Urinary bladder (tissue), 4 donors: ENCODE data around the gene RASL11B. TPM values are rescaled to one million over a fixed set of nuclear protein-coding genes. Genes with fewer than 3 reads are reported as not detected.

Experiments
- DNase-seq: peaks from one replicate; pipeline ENCODE4 v3.0.0-alpha.2; 2015; ENCODE audit errors: extremely low spot score
- H3K27ac ChIP-seq: one replicate; pipeline ENCODE4 v1.5.1; 2013; ENCODE audit warnings: low read depth, mild to moderate bottlenecking, moderate library complexity
- H3K36me3 ChIP-seq: one replicate; pipeline ENCODE4 v1.6.1; 2013; ENCODE audit warnings: mild to moderate bottlenecking, moderate library complexity; ENCODE audit not compliant: insufficient read depth
- H3K4me1 ChIP-seq: one replicate; pipeline ENCODE4 v1.6.1; 2013; ENCODE audit warnings: mild to moderate bottlenecking, moderate library complexity; ENCODE audit not compliant: insufficient read depth
- H3K4me3 ChIP-seq: one replicate; pipeline ENCODE4 v1.5.1; 2013; ENCODE audit warnings: low read depth, low read length
- WGBS: extraction: QIAGEN DNeasy Blood & Tissue Kit; methylation state at CpG from one replicate; pipeline ENCODE4 v1.1.7; 2013; 5-methylcytosine and 5-hydroxymethylcytosine counted together
- polyA plus RNA-seq: library from polyadenylated mRNA; stranded (reverse); fragments of 200-250 nt; gene quantifications from one replicate; pipeline ENCODE4 v1.2.3, GENCODE V29; 2013
- total RNA-seq: library from RNA; depleted of rRNA; stranded (reverse); fragments of >200 nt; gene quantifications from one replicate; pipeline ENCODE4 v1.2.3, GENCODE V29; 2014
- donor health status: healthy with polysubstance abuse.
- donor health status: healthy.

RASL11B gene
- total and polyA plus RNA-seq, 2 donors, result 3.9 to 8.7 TPM

DNA sequence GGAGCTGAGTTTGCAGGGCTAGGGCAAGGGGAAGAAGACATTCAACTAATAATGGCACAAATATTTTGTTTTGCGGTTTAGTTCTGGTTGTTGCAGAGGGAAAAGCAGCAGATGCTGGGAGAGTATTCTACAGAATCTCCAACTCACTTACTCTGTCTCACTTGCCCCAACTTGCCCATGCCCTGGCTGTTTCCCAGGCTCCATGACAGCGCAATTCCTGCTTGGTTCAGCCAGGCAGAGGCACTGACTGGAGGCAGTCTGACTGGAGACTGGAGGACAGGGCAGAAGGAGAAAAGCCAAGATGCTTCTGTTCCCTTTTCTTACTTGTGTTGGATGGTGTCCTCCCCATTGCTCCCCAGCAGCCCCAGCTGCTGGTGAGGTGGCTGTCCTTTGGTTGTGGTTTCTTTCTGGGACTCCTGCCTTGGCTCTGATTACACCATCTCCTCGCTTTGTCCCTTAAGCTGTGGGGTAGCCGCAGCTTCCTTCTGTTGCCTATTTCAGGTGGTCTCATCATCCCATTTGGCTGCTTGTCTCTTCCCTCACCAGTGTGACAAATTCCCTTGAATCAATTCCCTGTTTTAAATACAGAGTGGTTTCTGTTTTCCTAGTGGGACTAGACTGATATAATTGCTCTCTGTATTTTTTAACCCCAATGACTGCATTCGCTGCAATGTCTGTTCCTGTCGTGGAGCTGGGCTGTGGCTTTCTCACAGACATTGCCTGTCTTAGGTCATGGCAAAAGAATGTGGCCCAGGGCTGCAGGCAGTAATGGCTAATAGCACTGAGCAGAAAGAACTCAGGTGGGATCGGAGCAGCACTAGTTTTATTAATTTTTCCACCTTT lies 24.2 kb upstream of the RASL11B start:
- H3K27ac ChIP-seq, result no peak overlapping the region

DNA sequence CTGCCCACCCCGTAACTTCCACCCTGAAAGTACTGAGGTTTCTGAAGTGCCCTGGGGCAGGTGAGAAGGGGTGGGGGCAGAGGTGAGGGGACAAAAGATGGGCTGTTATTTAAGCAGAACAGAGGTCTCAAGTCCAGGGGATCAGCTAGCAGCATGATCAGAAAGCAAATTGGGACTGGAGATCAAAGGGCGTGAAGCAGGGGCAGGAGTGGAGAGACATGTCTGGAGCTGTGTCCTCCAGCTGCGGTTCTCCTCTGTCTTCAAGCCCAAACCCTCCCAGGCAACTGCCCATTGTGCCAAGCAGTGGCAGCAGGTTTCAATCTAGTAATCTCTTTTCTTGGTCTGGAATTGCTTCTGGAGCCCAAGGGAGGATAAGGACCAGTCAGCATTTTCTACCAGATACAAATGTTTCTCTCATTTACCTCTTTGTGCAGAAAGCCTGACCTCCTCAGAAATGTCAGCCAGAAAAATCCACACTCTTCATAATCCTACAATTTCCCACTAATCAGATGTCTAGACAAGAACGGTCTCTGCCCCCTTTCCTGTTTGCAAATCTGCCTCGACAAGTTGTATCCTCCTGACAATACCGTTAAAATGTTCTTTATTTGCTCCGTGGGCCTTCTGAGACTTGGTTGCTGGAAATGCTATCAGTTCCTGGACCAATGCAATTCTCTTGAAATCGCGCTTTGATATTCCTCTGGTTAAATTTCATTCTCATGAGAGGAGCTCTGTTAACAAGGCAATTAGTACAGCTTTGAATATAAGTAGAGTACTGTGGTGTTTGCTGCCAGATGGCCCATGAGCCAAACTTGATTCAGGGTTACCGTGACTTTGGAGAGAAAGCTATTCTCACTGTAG lies 23.2 kb upstream of the RASL11B start:
- Histone ChIP-seq H3K4me1 (no peaks in the 10 kb centered on the region), H3K27ac (no peak overlapping the region), H3K4me3 (no peak overlapping the region), H3K36me3 (no peaks in the 10 kb centered on the region)
- no peak for DNase-seq
- WGBS, result 71% methylated on average over 10 of the region's 10 CpGs

More for the DNA sequence above, 24.2 kb upstream of the RASL11B start:
- Histone ChIP-seq H3K36me3 (no peaks in the 10 kb centered on the region), H3K4me1 (no peaks in the 10 kb centered on the region), H3K4me3 (no peak overlapping the region)
- no peak for DNase-seq
- WGBS, result 80% methylated on average over 7 of the region's 7 CpGs

DNA sequence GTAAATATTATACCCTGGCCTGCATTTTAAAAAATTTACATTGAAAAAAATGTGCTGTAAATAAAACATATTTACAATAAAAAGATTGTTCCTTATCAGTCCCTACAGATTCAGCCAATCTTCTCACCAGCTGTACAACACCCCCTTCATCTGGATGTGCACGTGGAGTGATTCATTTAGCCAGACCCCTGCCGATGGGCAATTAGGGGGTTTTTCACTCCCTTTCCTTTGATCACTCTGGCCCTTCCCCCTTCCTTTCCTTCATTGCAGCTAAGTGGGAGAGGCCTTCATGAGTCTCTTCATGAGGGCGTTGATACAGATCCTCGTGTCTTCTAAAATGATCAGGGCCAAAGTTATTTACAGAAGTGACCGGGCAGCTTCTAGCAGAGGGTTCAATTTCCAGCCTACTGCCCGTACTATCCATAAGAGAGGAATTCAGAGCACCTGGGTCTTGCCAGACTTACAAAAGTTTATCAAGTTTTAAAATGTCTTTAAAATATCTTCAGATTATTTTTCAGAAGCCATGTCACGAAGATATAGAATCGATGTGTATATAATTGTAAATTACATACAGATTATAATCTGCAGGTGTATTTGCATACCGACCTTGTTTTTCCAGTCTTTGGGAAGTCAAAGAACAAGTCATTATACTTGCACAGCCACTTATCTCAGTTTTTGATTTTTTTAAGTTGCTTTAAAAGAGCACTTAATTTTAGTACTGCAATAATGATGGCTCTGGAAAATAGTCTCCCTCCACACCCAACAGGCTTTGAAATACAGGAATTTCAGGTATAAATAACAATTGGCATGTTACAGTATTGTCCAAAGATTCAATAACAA lies 21.4 kb upstream of the RASL11B start:
- no peak overlapping the region for H3K4me3 ChIP-seq
- DNase-seq, result no peak
- H3K4me1 ChIP-seq, result no peaks in the 10 kb centered on the region
- H3K27ac ChIP-seq, result no peak overlapping the region
- WGBS, result 79% methylated on average over 9 of the region's 9 CpGs
- H3K36me3 ChIP-seq, result no peaks in the 10 kb centered on the region

DNA sequence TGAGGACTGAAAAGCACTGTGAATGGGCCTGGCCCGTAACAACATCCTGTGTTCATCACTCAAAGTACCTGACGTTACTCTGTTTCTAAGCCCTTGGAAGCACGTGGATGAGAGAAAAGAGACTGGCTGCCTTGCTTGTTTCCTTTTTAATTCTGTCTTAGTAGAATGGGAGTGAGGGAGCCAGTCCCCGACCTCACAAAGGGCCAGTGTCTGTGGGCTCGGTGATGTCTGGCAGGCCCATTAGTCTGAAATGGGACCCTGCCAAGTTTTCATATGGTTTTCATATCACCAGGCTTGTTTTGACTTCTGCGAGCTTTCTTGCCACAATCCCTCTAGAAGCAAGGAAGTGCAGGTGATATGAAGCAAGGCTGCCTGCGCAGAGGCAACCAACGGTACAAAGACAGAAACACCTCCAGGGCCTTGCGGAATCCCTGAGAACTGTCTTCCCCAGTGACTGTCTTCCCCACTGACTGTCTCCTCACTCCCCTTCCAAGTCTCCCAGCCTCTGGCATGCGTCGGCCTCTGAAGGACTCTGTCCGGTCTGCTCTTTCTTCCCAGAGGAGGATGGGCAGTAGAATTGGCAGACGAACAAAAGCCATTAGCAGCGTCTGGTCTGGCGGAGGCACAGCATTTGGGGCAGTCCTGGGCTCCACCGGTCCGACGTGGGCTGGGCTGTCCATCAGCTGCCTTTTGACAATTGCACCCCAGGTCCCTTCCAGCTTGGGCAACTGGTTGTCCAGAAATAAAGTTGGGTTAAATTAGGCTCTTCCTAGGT lies 20.2 kb upstream of the RASL11B start:
- no peaks in the 10 kb centered on the region for H3K4me1 ChIP-seq
- H3K4me3 ChIP-seq, result no peak overlapping the region
- H3K36me3 ChIP-seq, result no peaks in the 10 kb centered on the region
- DNase-seq, result no peak
- H3K27ac ChIP-seq, result no peak overlapping the region
- 28% methylated on average over 18 of the region's 18 CpGs for WGBS

DNA sequence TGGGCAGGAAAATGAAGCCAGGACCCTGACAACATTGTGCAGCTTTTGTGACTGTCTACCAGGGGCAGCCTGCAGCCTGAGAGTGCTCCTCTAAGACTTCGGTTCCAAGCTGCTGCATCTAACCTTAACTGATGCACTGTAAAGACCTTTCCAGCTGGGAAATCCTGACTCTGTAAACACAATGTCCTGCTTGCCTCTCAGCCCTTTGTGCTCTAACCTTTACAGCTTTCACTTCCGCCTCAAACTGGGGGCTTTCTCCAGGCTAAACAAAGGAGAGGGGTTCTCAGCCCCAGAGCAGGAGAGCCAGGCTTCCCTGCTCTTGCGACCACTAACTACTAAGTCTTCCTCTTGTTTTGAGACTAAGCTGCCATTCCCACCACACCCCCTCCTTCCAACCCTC lies 19.3 kb upstream of the RASL11B start:
- H3K4me3 ChIP-seq, result no peak overlapping the region
- no peak overlapping the region for H3K27ac ChIP-seq
- H3K36me3 ChIP-seq, result no peaks in the 10 kb centered on the region
- WGBS, result 76% methylated on average over 3 of the region's 3 CpGs
- H3K4me1 ChIP-seq, result no peaks in the 10 kb centered on the region
- no peak for DNase-seq

DNA sequence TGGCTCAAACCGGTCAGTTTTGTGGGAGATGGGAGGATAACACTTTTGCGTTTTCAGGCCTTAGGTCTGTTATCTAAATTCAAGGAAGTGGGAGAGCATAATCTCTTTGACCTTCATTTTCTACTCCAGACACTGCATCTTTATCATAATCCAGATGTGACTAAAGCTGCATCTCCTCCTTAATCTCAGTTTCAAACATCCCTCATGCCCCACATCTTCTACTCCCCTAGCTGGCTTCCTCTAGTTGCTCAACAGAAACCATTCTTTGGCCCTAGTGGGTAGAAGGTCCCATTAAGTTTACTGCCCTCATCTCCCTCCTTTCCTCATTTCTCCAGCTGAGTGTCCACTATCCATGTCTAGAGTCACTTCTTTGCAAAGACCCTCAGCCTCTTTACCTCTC lies 18.8 kb upstream of the RASL11B start:
- Histone ChIP-seq H3K36me3 (no peaks in the 10 kb centered on the region), H3K27ac (no peak overlapping the region), H3K4me3 (no peak overlapping the region), H3K4me1 (no peaks in the 10 kb centered on the region)
- 91% methylated on average over 2 of the region's 2 CpGs for WGBS
- no peak for DNase-seq

DNA sequence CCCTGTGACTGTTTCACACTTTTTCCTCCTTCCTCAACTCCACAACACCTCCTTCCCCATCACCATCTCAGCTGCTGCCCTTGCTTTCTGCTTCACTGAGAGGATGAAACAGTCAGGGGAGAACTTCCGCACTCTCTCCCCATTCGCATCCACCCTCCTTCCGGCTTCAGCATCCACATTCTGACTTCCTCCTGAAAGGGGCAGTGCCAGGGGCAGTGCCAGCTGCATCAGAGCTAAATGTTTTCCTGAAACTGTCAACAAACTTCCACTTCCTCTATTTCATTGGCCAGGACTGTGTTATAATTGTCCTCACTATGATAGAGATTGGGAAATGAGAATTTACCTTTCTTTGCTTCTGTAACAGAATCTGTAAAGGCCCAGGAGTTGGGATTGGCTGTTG lies 18.2 kb upstream of the RASL11B start:
- WGBS, result 89% methylated on average over 3 of the region's 3 CpGs
- H3K36me3 ChIP-seq, result no peaks in the 10 kb centered on the region
- H3K4me3 ChIP-seq, result no peak overlapping the region
- DNase-seq, result no peak
- no peak overlapping the region for H3K27ac ChIP-seq
- no peaks in the 10 kb centered on the region for H3K4me1 ChIP-seq

DNA sequence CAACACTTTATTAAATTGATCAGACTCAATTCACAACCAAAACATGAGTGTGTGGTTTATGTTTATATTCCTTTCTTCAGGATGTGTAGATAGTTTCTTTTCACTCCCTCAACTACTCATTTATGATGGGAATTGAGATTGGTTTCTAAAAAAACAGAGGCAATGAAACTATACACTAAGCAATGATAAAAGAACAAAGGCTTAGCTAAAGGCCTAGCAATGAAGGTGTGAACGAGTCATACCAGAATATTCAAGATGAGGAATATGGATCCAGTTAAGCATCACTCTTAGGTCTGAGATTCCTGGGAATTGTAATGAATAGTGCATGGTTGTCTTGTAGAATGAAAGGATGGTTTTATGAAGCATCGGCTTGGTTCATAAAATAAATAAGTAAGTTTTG lies 17.5 kb upstream of the RASL11B start:
- Histone ChIP-seq H3K27ac (no peak overlapping the region), H3K4me1 (no peaks in the 10 kb centered on the region), H3K36me3 (no peaks in the 10 kb centered on the region), H3K4me3 (no peak overlapping the region)
- 96% methylated on average over 2 of the region's 2 CpGs for WGBS
- no peak for DNase-seq

DNA sequence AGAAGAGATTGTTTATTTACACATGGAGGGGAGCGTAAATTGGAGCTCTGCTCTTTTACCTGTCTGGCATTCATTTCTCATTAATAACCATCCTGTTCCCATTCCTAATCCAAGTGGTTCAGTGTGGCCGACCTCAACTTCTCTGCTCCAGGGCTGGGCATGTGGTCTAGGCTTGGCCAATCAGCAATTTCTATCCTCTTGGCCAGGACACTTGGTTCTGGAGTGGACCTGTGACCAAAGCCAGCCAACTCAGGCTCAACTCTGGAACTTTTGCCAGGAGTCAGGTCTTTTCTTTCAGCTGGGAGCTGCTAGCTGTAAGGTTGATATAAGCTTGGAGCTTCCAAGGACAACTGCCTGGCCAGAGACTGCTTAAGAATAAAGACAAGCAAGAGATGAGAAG lies 15.6 kb upstream of the RASL11B start:
- H3K36me3 ChIP-seq, result no peaks in the 10 kb centered on the region
- H3K4me3 ChIP-seq, result no peak overlapping the region
- no peak overlapping the region for H3K27ac ChIP-seq
- WGBS, result 82% methylated on average over 2 of the region's 2 CpGs
- no peaks in the 10 kb centered on the region for H3K4me1 ChIP-seq
- DNase-seq, result no peak

DNA sequence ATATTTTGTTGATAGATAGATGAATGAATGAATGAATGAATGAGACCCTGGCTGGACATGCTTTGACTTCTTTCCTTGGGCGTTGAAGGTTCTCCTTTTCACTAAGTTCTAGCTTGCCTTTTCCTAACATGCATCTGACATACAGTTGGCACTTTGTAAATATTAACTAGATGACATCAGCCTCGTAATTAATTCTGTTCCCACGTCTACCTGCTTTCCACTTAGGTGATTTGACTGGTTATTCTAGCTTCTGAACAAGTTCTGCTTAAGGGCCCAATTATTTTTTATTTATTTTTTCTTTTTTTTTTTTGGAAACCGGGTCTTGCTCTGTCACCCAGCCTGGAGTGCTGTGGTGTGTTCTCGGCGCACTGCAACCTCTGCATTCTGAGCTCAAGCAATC lies 13.9 kb upstream of the RASL11B start:
- H3K4me3 ChIP-seq, result no peak overlapping the region
- no peak overlapping the region for H3K27ac ChIP-seq
- WGBS, result 83% methylated on average over 6 of the region's 6 CpGs
- H3K36me3 ChIP-seq, result no peaks in the 10 kb centered on the region
- no peaks in the 10 kb centered on the region for H3K4me1 ChIP-seq
- no peak for DNase-seq

DNA sequence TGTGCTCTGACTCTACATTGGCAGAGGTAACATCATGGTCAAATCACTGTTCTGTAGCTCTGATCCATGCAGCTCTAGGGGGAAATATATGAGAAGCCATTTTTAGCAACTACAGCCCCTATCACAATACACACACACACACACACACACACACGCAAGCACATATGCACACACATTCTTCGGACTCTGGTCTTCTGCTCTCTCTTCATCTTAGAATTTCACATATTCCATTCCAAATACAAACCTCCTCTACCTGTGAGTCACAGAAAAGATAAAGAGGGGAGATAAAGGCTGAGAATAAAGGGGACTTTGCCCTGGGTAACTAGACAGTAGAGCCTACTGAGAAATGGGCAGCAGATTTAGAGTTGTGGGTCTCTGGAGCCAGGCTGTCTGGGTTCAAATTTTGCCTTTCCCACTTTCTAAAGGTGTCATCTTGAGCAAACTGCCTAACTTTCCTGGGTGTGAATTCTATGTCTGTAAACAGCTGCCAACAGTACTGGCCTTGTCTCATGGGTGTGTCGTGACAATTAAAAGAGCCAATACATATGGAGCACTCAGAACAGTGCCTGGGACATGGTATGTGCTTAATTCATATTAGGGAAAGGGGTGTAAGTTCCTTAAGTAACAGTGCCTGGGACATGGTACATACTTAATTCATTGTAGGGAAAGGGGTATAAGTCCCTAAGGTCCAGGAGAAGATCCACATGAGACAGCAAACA lies 11.6 kb upstream of the RASL11B start:
- no peak overlapping the region for H3K27ac ChIP-seq
- 92% methylated on average over 3 of the region's 3 CpGs for WGBS
- no peak for DNase-seq

DNA sequence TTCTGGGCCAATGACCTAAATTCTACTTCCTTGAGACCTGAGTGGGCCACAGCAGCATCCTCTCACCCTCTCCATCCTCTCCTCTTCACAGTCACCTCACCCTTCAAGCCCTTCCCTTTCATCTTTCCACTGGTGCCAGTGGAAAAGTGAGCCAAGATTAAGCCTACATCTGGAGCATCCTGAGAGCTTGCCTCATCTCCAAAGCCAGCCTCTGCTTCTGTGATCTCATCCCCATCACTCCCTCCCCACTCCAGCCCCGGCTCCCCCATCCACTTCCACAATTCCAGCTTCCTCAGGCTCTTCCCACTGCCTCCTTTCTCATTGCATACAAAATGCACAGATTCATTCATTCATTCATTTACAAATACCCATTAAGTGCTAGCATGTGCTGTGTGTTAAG lies 10.1 kb upstream of the RASL11B start:
- Histone ChIP-seq H3K4me1 (no peaks in the 10 kb centered on the region), H3K27ac (no peak overlapping the region), H3K4me3 (no peak overlapping the region), H3K36me3 (no peaks in the 10 kb centered on the region)
- WGBS, result 86% methylated on average over 1 of the region's 1 CpG
- DNase-seq, result no peak

More for the DNA sequence above, 11.6 kb upstream of the RASL11B start:
- no peaks in the 10 kb centered on the region for H3K36me3 ChIP-seq
- H3K4me1 ChIP-seq, result no peaks in the 10 kb centered on the region
- H3K4me3 ChIP-seq, result no peak overlapping the region
